GM12891 (cell line): ENCODE data around the gene GALM.
"Not testable (repeated sequence)": the region's sequence is repeated elsewhere in the genome, so short reads cannot be mapped to it uniquely, and the experiment has no call there.

Experiments
- DNase-seq: peaks from one replicate; pipeline ENCODE4 v3.0.0; 2011; ENCODE audit warnings: low spot score; ENCODE audit not compliant: insufficient read length
- FAIRE-seq: peaks from 2 replicates; lab custom pipeline; 2011; peaks lifted over from hg19 to GRCh38; lab: Jason Lieb, UNC
- PAX5 ChIP-seq: IDR thresholded peaks from 2 replicates; pipeline ENCODE4 v1.6.1; 2011; ENCODE audit warnings: low read length, moderate library complexity, mild to moderate bottlenecking; ENCODE audit not compliant: insufficient read depth, severe bottlenecking
- POLR2A ChIP-seq: IDR thresholded peaks from 2 replicates; pipeline ENCODE4 v1.6.1; 2011; ENCODE audit warnings: low read depth, low read length, control low read depth
- POLR2AphosphoS5 ChIP-seq: IDR thresholded peaks from 2 replicates; pipeline ENCODE4 v1.6.1; 2011; ENCODE audit warnings: low read depth, low read length, control low read depth
- POU2F2 ChIP-seq: IDR thresholded peaks from 2 replicates; pipeline ENCODE4 v1.6.1; 2011; ENCODE audit warnings: low read depth, mild to moderate bottlenecking, control low read depth, low read length, moderate library complexity
- SPI1 ChIP-seq: IDR thresholded peaks from 2 replicates; pipeline ENCODE4 v1.6.1; 2011; ENCODE audit warnings: low read depth, low read length, control low read depth
- TAF1 ChIP-seq: IDR thresholded peaks from 2 replicates; pipeline ENCODE4 v1.6.1; 2011; ENCODE audit warnings: low read depth, low read length, control low read depth

Gene GALM

GRCh38 chr2:38698467-38699003 lies 32.6 kb downstream of the GALM start:
- no peak for FAIRE-seq
- no peak for TF ChIP-seq POLR2AphosphoS5
- no peak for TF ChIP-seq POU2F2
- no peak for TF ChIP-seq TAF1
- no peak for TF ChIP-seq PAX5
- no peak for TF ChIP-seq SPI1
- no peak for TF ChIP-seq POLR2A
- DNase-seq, result no peak

GRCh38 chr2:38700113-38700785 lies 34.3 kb downstream of the GALM start:
- no peak for FAIRE-seq
- DNase-seq, result no peak
- no peak for TF ChIP-seq POLR2AphosphoS5
- no peak for TF ChIP-seq POU2F2
- no peak for TF ChIP-seq TAF1
- no peak for TF ChIP-seq SPI1
- no peak for TF ChIP-seq POLR2A
- TF ChIP-seq PAX5, result no peak

GRCh38 chr2:38700881-38701458 lies 35.1 kb downstream of the GALM start:
- no peak for FAIRE-seq
- TF ChIP-seq SPI1 (no peak), PAX5 (no peak), POLR2A (no peak), TAF1 (no peak), POLR2AphosphoS5 (no peak), POU2F2 (no peak)
- no peak for DNase-seq

GRCh38 chr2:38701542-38701941 lies 35.6 kb downstream of the GALM start:
- TF ChIP-seq PAX5 (no peak), POLR2A (no peak), TAF1 (no peak)
- FAIRE-seq, result no peak

GRCh38 chr2:38702413-38702812 lies 36.5 kb downstream of the GALM start:
- TF ChIP-seq POU2F2 (no peak), PAX5 (no peak), TAF1 (no peak), POLR2A (no peak), SPI1 (no peak), POLR2AphosphoS5 (no peak)
- FAIRE-seq (no peak), DNase-seq (no peak)

More at GRCh38 chr2:38701542-38701941, 35.6 kb downstream of the GALM start:
- DNase-seq, result no peak

- not testable (repeated sequence) for FAIRE-seq, DNase-seq
Measured at GRCh38 chr2:38703336-38703735, 37.4 kb downstream of the GALM start.

- FAIRE-seq, result no peak
- TF ChIP-seq SPI1 (no peak), POLR2A (no peak), TAF1 (no peak), PAX5 (no peak), POLR2AphosphoS5 (no peak), POU2F2 (no peak)
- DNase-seq, result no peak
Measured at GRCh38 chr2:38704664-38705063, 38.8 kb downstream of the GALM start.

GRCh38 chr2:38706846-38707345 lies 41.0 kb downstream of the GALM start:
- FAIRE-seq (no peak), DNase-seq (no peak)
- TF ChIP-seq POU2F2 (no peak), POLR2AphosphoS5 (no peak), PAX5 (no peak), SPI1 (no peak), TAF1 (no peak), POLR2A (no peak)

GRCh38 chr2:38708491-38708890 lies 42.6 kb downstream of the GALM start:
- not testable (repeated sequence) for DNase-seq, FAIRE-seq

GRCh38 chr2:38708900-38709566 lies 43.1 kb downstream of the GALM start:
- peak; percentile 33 for FAIRE-seq
- TF ChIP-seq POLR2AphosphoS5 (no peak), POLR2A (no peak), POU2F2 (no peak), PAX5 (no peak), TAF1 (no peak), SPI1 (no peak)

More at GRCh38 chr2:38708900-38709566, 43.1 kb downstream of the GALM start:
- no peak for DNase-seq
